Vagina (tissue), 2 donors: ENCODE results near the gene POLN.

Experiments
- CTCF ChIP-seq, 3 experiments: fragments of 450-650 bp in 2 of 3; fragments of 200-600 bp in 1 of 3; sonication (generic) in 1 of 3; IDR thresholded peaks; one replicate each; pipeline ENCODE4 v1.5.1; 2017 to 2019; ENCODE audit warnings: antibody characterized with exemption in 3 of 3, mild to moderate bottlenecking in 2 of 3, moderate library complexity in 2 of 3
- POLR2A ChIP-seq, 2 donors: fragments of 450-650 bp; IDR thresholded peaks; one replicate each; pipeline ENCODE4 v1.6.1; 2017; ENCODE audit warnings: antibody characterized with exemption in 2 of 2, mild to moderate bottlenecking in 2 of 2, moderate library complexity in 2 of 2
- POLR2AphosphoS5 ChIP-seq, 2 donors: sonication (generic); formaldehyde crosslinking; IDR thresholded peaks; one replicate each; pipeline ENCODE4 v1.9.0; 2017; ENCODE audit warnings: antibody characterized with exemption in 2 of 2, mild to moderate bottlenecking in 2 of 2, low read depth in 1 of 2; ENCODE audit not compliant: insufficient read depth in 1 of 2

- TF ChIP-seq CTCF (IDR thresholded peaks at IDR 0.05) (no peak), POLR2AphosphoS5 (IDR thresholded peaks at IDR 0.05; ENCODE audit: insufficient read depth in 1 of 2, low read depth in 1 of 2) (no peak), POLR2A (IDR thresholded peaks at IDR 0.05) (no peak)
Measured at GRCh38 chr4:2024683-2025082, 217.2 kb downstream of the POLN start.
